SK-N-SH treated with all-trans-retinoic acid at 6 μM for 48 hours (cell line): ENCODE data around the gene MAGEA8.

Experiments
- ATAC-seq: fragments of 200-7000 bp; cut with Tn5 transposase; 3 replicates; pipeline ENCODE4 v1.9.1; 2020; ENCODE audit warnings: mild to moderate bottlenecking, moderate library complexity
- ARNTL ChIP-seq: fragments of 450-650 bp; formaldehyde crosslinking; IDR thresholded peaks from 2 replicates; pipeline ENCODE4 v1.5.0; 2020; ENCODE audit warnings: low read depth, mild to moderate bottlenecking, moderate library complexity, borderline replicate concordance
- BACH2 ChIP-seq: fragments of 250-450 bp; sonication (Bioruptor Pico); IDR thresholded peaks from 2 replicates; pipeline ENCODE4 v1.9.0; 2021; ENCODE audit warnings: mild to moderate bottlenecking, borderline replicate concordance
- CSDC2 ChIP-seq: fragments of 250-450 bp; sonication (Bioruptor Pico); IDR thresholded peaks from 2 replicates; pipeline ENCODE4 v1.5.0; 2020; ENCODE audit warnings: mild to moderate bottlenecking, moderate library complexity
- CSRNP3 ChIP-seq: fragments of 250-450 bp; sonication (Bioruptor Pico); IDR thresholded peaks from 2 replicates; pipeline ENCODE4 v1.5.1; 2021; ENCODE audit warnings: mild to moderate bottlenecking, moderate library complexity
- ESRRG ChIP-seq: fragments of 250-450 bp; sonication (Bioruptor Pico); IDR thresholded peaks from 2 replicates; pipeline ENCODE4 v1.6.1; 2021; ENCODE audit warnings: mild to moderate bottlenecking
- GLIS3 ChIP-seq: fragments of 250-450 bp; sonication (Bioruptor Pico); IDR thresholded peaks from 2 replicates; pipeline ENCODE4 v1.5.0; 2020; ENCODE audit warnings: mild to moderate bottlenecking, moderate library complexity
- ISL1 ChIP-seq: fragments of 250-450 bp; sonication (Bioruptor Pico); IDR thresholded peaks from 2 replicates; pipeline ENCODE4 v2.1.2; 2022; ENCODE audit warnings: mild to moderate bottlenecking, moderate library complexity
- OSR1 ChIP-seq: fragments of 250-450 bp; sonication (Bioruptor Pico); IDR thresholded peaks from 2 replicates; pipeline ENCODE4 v1.8.0; 2022; ENCODE audit warnings: moderate library complexity, mild to moderate bottlenecking, inconsistent platforms
- POU6F1 ChIP-seq: fragments of 250-450 bp; sonication (Bioruptor Pico); IDR thresholded peaks from 2 replicates; pipeline ENCODE4 v1.8.0; 2021; ENCODE audit warnings: low read depth, mild to moderate bottlenecking, moderate library complexity, borderline replicate concordance
- PPARA ChIP-seq: fragments of 250-450 bp; sonication (Bioruptor Pico); IDR thresholded peaks from 2 replicates; pipeline ENCODE4 v1.5.0; 2020; ENCODE audit warnings: mild to moderate bottlenecking, borderline replicate concordance
- SNAI2 ChIP-seq: fragments of 250-450 bp; sonication (Bioruptor Pico); IDR thresholded peaks from 2 replicates; pipeline ENCODE4 v1.5.0; 2020; ENCODE audit warnings: mild to moderate bottlenecking, moderate library complexity
- TOX ChIP-seq: fragments of 250-450 bp; sonication (Bioruptor Pico); IDR thresholded peaks from 2 replicates; pipeline ENCODE4 v1.8.0; 2021; ENCODE audit warnings: mild to moderate bottlenecking, moderate library complexity, borderline replicate concordance
- ZC3H10 ChIP-seq: fragments of 250-450 bp; sonication (Bioruptor Pico); IDR thresholded peaks from 2 replicates; pipeline ENCODE4 v1.5.1; 2021; ENCODE audit warnings: mild to moderate bottlenecking, moderate library complexity
- ZFP30 ChIP-seq: fragments of 450-650 bp; formaldehyde crosslinking; IDR thresholded peaks from 2 replicates; pipeline ENCODE4 v1.5.0; 2022; ENCODE audit warnings: mild to moderate bottlenecking, moderate library complexity
- ZNF565 ChIP-seq: fragments of 450-650 bp; formaldehyde crosslinking; conservative IDR thresholded peaks from 2 replicates; pipeline ENCODE4 v1.5.0; 2020; ENCODE audit warnings: low read depth, mild to moderate bottlenecking, moderate library complexity
- ZNF70 ChIP-seq: fragments of 450-650 bp; formaldehyde crosslinking; IDR thresholded peaks from 2 replicates; pipeline ENCODE4 v1.5.0; 2020; ENCODE audit warnings: mild to moderate bottlenecking, moderate library complexity
- ZNF8 ChIP-seq: fragments of 450-650 bp; formaldehyde crosslinking; IDR thresholded peaks from 2 replicates; pipeline ENCODE4 v1.5.0; 2020; ENCODE audit warnings: mild to moderate bottlenecking, moderate library complexity
- TF ChIP-seq, protein P1 (sequence below): fragments of 250-450 bp; sonication (Bioruptor Pico); IDR thresholded peaks from 2 replicates; pipeline ENCODE4 v1.8.0; 2020; ENCODE audit warnings: mild to moderate bottlenecking, moderate library complexity, borderline replicate concordance
- TF ChIP-seq, protein P2 (sequence below): fragments of 250-450 bp; sonication (Bioruptor Pico); IDR thresholded peaks from 2 replicates; pipeline ENCODE4 v1.5.1; 2020; ENCODE audit warnings: low read depth, mild to moderate bottlenecking, moderate library complexity

The MAGEA8 gene

DNA sequence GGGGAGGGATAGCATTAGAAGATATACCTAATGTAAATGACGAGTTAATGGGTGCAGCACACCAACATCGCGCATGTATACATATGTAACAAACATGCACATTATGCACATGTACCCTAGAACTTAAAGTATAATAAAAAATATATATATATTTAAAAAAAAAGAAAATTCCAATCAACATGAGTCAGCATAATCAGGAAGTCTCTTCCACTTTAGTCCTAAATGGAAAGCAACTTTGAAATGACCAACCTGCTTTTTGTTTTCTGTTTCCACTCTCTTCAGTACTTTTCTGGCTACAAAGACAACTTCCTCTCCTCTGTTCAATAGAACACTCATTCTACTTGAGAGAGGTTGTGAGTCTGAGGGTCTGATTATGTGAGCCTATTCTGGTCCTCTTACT, 13.5 kb upstream of the MAGEA8 start (continued):
- no peak for TF ChIP-seq CSDC2 (CRISPR knock-in tag)
- TF ChIP-seq ESRRG = no peak
- TF ChIP-seq OSR1 (CRISPR knock-in tag) = no peak
- no peak for TF ChIP-seq SNAI2 (CRISPR knock-in tag)

GRCh38 chrX:149870840-149871239, 10.1 kb upstream of the MAGEA8 start:
- TF ChIP-seq POU6F1 (no peak), ZNF8 (CRISPR knock-in tag) (no peak), ZNF565 (CRISPR knock-in tag) (no peak), ISL1 (no peak), ZFP30 (CRISPR knock-in tag) (no peak), GLIS3 (CRISPR knock-in tag) (no peak), ARNTL (CRISPR knock-in tag) (no peak), ZC3H10 (no peak), CSRNP3 (no peak), OSR1 (CRISPR knock-in tag) (no peak), CSDC2 (CRISPR knock-in tag) (no peak)
- TF ChIP-seq, protein P1, sequence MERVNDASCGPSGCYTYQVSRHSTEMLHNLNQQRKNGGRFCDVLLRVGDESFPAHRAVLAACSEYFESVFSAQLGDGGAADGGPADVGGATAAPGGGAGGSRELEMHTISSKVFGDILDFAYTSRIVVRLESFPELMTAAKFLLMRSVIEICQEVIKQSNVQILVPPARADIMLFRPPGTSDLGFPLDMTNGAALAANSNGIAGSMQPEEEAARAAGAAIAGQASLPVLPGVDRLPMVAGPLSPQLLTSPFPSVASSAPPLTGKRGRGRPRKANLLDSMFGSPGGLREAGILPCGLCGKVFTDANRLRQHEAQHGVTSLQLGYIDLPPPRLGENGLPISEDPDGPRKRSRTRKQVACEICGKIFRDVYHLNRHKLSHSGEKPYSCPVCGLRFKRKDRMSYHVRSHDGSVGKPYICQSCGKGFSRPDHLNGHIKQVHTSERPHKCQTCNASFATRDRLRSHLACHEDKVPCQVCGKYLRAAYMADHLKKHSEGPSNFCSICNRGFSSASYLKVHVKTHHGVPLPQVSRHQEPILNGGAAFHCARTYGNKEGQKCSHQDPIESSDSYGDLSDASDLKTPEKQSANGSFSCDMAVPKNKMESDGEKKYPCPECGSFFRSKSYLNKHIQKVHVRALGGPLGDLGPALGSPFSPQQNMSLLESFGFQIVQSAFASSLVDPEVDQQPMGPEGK (CRISPR knock-in tag) = no peak
- TF ChIP-seq, protein P2, sequence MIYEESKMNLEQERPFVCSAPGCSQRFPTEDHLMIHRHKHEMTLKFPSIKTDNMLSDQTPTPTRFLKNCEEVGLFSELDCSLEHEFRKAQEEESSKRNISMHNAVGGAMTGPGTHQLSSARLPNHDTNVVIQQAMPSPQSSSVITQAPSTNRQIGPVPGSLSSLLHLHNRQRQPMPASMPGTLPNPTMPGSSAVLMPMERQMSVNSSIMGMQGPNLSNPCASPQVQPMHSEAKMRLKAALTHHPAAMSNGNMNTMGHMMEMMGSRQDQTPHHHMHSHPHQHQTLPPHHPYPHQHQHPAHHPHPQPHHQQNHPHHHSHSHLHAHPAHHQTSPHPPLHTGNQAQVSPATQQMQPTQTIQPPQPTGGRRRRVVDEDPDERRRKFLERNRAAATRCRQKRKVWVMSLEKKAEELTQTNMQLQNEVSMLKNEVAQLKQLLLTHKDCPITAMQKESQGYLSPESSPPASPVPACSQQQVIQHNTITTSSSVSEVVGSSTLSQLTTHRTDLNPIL = no peak
- ATAC-seq = no peak

- no peak for TF ChIP-seq SNAI2 (CRISPR knock-in tag)
- no peak for ATAC-seq
These were observed 9.6 kb upstream of the MAGEA8 start for GRCh38 chrX:149871433-149871832.

DNA sequence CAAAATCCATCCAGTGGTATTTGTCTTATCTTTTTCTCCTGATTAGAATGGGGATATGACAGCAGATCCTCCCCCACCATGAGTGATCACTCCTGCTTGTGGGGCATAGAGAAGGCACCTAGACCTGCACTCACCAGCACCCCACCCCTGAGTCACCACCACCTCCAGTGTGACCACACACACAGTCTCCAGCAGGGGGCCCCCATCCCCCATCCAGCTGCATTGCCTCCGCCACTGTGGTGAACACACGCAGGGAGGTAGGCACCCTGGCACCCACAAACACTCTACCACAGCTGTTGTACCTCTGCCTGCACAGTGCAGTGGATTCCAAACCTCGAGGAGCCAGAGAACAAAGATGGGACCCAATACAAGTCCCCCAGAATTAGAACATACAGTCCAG, 9.0 kb upstream of the MAGEA8 start:
- TF ChIP-seq, protein P2 = no peak
- TF ChIP-seq GLIS3 (CRISPR knock-in tag) (no peak), ZNF8 (CRISPR knock-in tag) (no peak), PPARA (CRISPR knock-in tag) (no peak), ZC3H10 (no peak), SNAI2 (CRISPR knock-in tag) (no peak), ZFP30 (CRISPR knock-in tag) (no peak), BACH2 (CRISPR knock-in tag) (no peak), POU6F1 (no peak), ZNF565 (CRISPR knock-in tag) (no peak), CSDC2 (CRISPR knock-in tag) (no peak), ARNTL (CRISPR knock-in tag) (no peak), TOX (CRISPR knock-in tag) (no peak), ISL1 (no peak), ZNF70 (no peak)
- TF ChIP-seq, protein P1 (CRISPR knock-in tag) = no peak
- ATAC-seq = peak; percentile 79; the same call in 2 of the 3 replicates
